ENCODE measurements around the gene TMPRSS11E. TPM values are rescaled to one million over a fixed set of nuclear protein-coding genes. Genes with fewer than 3 reads are reported as not detected.
"Not testable (repeated sequence)": the region's sequence is repeated elsewhere in the genome, so short reads cannot be mapped to it uniquely, and the experiment has no call there.

TMPRSS11E gene
- total RNA-seq, 1 donor from 2014 or later, result 12.3 TPM

DNA sequence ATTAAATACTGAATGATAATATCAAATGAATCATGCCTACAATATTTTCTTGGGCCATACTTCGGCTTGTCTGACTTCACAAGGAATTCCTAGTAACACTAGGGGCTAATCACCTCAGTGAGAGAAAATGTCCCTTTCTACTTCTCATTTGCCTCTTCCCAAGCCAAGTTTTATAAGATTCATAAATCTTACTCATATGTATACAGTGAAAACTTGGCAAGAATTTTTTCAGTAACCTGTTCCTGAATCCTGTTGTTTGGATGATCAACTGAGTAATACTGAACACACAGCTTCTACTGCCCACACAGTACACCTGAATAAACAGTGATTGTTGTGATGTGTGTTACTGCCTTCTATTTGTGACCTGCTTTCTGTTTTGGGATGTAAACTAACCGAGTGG lies 16.5 kb downstream of the TMPRSS11E start:
- no peak for DNase-seq

DNA sequence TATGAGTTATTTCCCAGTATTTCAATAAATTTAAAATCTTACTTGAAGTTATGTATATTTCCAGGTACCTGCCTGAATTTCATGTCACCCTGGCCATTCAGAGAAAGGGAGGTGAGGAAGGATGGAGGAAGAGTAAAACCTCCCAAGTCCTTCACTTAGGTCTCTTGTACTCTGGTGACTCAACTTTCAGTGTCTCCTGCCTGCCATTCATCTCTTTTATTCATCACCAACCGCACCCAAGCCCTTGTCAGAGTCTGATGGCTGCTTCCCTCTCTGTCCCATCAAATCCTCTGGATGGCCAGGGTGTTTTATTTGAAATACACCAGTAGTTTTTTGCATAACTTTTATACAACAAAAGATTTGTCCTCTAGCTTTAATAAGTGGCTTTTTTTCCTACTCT lies 17.8 kb downstream of the TMPRSS11E start:
- DNase-seq, result no peak

GRCh38 chr4:68466185-68466584 lies 18.9 kb downstream of the TMPRSS11E start:
- DNase-seq, result no peak

GRCh38 chr4:68466751-68467150 lies 19.5 kb downstream of the TMPRSS11E start:
- DNase-seq, result no peak

- no peak for DNase-seq
These were observed 22.2 kb downstream of the TMPRSS11E start for GRCh38 chr4:68469482-68469881.

DNA sequence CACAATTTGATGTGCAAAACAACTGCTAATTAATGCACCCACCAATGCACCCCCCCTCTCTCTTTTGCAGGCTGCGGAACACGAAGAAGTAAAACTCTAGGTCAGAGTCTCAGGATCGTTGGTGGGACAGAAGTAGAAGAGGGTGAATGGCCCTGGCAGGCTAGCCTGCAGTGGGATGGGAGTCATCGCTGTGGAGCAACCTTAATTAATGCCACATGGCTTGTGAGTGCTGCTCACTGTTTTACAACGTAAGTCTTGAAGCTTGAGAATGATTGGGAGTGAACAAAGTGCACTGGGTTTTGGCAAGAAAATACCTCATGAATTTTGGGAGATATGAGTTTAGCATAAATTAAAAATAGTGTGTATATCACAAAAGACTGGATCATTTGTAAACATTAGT lies 28.9 kb downstream of the TMPRSS11E start:
- DNase-seq, result no peak

GRCh38 chr4:68489338-68489737 lies 42.1 kb downstream of the TMPRSS11E start:
- no peak for DNase-seq

DNA sequence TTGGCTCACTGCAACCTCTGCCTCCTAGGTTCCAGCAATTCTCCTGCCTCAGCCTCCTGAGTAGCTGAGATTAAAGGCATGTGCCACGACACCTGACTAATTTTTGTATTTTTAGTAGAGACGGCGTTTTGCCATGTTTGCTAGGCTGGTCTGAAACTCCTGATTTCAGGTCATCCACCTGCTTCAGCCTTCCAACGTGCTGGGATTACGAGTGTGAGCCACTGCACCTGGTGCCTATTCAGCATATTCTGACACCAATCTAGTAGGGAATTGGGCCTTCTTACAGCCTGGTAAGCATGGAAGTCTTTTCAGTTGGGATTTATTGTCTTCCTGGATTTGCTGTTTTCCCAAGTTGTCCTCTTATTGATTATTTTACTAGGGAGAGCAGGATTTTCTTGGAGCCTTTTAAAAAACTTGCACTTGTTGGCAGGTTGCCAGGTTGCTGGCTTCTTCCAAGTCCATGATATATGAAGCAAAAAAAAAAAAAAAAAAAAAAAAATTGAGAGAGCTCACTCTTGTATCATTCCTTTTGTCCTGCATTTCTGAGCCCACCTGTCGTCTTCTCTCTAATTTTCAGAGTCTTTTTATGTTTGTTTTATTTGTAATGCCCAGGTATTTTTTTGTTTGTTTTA lies 43.7 kb downstream of the TMPRSS11E start:
- no peak for DNase-seq

- no peak for DNase-seq
These were observed 47.4 kb downstream of the TMPRSS11E start for GRCh38 chr4:68494688-68495087.

- peak; percentile 22 for DNase-seq
These were observed 51.2 kb downstream of the TMPRSS11E start for GRCh38 chr4:68498413-68499007.

DNA sequence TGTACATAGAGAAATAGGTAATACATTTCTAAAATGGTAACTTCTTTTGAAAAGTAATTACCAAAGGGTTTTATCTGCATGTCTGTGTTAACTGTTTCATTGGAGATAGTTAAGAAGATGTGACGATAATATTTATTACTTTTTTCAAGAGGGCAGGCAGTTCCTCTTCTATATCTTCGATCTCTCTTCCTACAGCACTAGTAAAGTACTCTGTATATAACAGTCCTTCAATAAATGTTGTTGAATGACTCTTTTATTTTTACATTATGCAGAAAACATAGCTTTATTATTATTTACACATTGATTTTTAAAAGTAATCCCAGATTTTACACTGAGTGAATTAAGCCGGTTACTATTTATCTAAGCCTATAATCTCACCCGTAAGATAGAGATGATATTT lies 51.8 kb downstream of the TMPRSS11E start:
- DNase-seq, result no peak

DNA sequence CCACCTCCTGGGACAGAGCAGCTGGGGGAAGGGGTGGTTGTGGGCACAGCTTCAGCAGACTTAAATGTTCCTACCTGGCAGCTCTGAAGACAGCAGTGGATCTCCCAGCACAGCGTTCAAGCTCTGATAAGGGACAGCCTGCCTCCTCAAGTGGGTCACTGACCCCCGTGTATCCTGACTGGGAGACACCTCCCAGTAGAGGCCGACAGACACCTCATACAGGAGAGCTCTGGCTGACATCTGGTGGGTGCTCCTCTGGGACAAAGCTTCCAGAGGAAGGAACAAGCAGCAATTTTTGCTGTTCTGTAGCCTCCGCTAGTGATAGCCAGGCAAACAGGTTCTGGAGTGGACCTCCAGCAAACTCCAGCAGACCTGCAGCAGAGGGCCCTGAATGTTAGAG lies 56.2 kb downstream of the TMPRSS11E start:
- DNase-seq, result not testable (repeated sequence)

- not testable (repeated sequence) for DNase-seq
These were observed 57.6 kb downstream of the TMPRSS11E start for GRCh38 chr4:68504836-68505235.

GRCh38 chr4:68505452-68505851 lies 58.2 kb downstream of the TMPRSS11E start:
- DNase-seq, result not testable (repeated sequence)

DNA sequence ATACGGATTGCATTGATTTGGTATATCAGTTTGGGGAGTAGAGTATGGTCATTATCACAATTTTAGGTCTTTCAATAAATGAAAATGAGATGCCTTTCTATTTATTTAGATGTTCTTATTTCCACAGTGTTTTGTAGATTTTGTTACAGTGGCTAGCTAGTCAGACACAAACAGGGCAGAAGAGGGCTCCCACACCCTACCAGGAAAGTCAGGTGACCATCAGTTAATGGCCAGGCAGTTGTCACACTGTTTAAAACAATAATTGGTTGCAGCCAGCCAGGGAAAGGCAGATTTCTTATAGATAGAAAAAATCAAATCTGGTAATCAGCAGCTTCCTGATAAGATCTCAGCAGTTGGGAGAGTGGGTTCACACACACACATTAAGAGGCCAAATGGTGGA lies 71.6 kb downstream of the TMPRSS11E start:
- no peak for DNase-seq

DNA sequence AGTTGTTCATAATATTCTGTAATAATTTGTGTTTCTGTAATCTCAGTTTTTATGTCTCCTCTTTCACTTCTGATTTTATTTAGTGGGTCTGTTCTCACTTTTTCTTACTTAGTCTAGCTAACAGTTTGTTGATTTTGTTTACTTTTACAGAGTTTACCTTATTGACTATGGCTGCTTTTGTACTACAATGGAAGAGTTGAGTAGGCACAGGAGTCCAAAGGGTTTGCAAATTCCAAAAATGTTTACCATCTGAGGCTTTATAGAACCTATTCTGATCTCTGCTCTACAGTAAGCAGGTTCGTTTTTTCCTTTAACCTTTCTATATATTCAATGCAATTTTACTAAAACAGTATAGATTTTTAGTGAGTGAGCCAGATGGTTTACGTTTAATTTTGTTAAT lies 73.7 kb downstream of the TMPRSS11E start:
- no peak for DNase-seq

DNA sequence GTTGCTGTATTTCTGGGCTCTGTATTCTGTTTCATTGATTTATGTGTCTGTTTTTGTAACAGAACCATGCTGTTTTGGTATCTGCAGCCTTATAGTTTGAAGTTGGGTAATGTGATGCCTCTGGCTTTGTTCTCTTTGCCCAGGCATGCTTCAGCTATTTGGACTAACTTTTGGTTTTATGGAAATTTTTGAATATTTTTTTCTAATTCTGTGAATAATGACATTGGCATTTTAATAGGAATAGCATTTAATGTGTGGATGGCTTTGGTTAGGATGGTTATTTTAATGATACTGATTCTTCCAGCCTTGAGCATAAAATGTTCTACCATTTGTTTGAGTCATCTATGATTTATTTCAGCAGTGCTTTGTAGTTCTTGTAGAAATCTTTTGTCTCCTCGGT lies 75.0 kb downstream of the TMPRSS11E start:
- not testable (repeated sequence) for DNase-seq

GRCh38 chr4:68535974-68536373 lies 88.7 kb downstream of the TMPRSS11E start:
- no peak for DNase-seq

- DNase-seq, result no peak
These were observed 89.1 kb downstream of the TMPRSS11E start for GRCh38 chr4:68536375-68536774.

- DNase-seq, result not testable (repeated sequence)
These were observed 95.5 kb downstream of the TMPRSS11E start for GRCh38 chr4:68542742-68543141.
